GM12874 (cell line): ENCODE measurements around the gene TMEM185B.

ENCODE experiments used
- CTCF ChIP-seq: IDR thresholded peaks from 2 replicates; pipeline ENCODE4 v1.5.1; 2011; ENCODE audit warnings: low read depth, mild to moderate bottlenecking, control low read depth, low read length, moderate library complexity; ENCODE audit not compliant: insufficient read depth

The TMEM185B gene

GRCh38 chr2:120177973-120178372, 45.2 kb downstream of the TMEM185B start:
- no peak for TF ChIP-seq CTCF

GRCh38 chr2:120177001-120177621, 46.1 kb downstream of the TMEM185B start:
- peak; percentile 72 for TF ChIP-seq CTCF

- no peak for TF ChIP-seq CTCF
Observed at GRCh38 chr2:120176526-120176925, 46.7 kb downstream of the TMEM185B start.

GRCh38 chr2:120174963-120175581, 48.1 kb downstream of the TMEM185B start:
- TF ChIP-seq CTCF, result peak; percentile 43
